Measurements from ENCODE around the gene SRCIN1.

The SRCIN1 gene

GRCh38 chr17:38562215-38562569, 43.6 kb downstream of the SRCIN1 start:
- DNase-seq = no peak

GRCh38 chr17:38561416-38562214, 44.1 kb downstream of the SRCIN1 start:
- DNase-seq = no peak

- no peak for DNase-seq
Measured at GRCh38 chr17:38560503-38561318, 45.0 kb downstream of the SRCIN1 start.

- DNase-seq = no peak
Measured at GRCh38 chr17:38559880-38560230, 45.9 kb downstream of the SRCIN1 start.

GRCh38 chr17:38559051-38559879, 46.5 kb downstream of the SRCIN1 start:
- peak; percentile 50 for DNase-seq

- no peak for DNase-seq
Measured at GRCh38 chr17:38558728-38559050, 47.1 kb downstream of the SRCIN1 start.

GRCh38 chr17:38557836-38558727, 47.7 kb downstream of the SRCIN1 start:
- peak; percentile 78 for DNase-seq

GRCh38 chr17:38557396-38557795, 48.4 kb downstream of the SRCIN1 start:
- no peak for DNase-seq

GRCh38 chr17:38556239-38556638, 49.5 kb downstream of the SRCIN1 start:
- no peak for DNase-seq

GRCh38 chr17:38554430-38555350, 51.1 kb downstream of the SRCIN1 start:
- no peak for DNase-seq

- no peak for DNase-seq
Measured at GRCh38 chr17:38552343-38552742, 53.4 kb downstream of the SRCIN1 start.

GRCh38 chr17:38551121-38551520, 54.6 kb downstream of the SRCIN1 start:
- DNase-seq = no peak

GRCh38 chr17:38550661-38551060, 55.1 kb downstream of the SRCIN1 start:
- DNase-seq = peak; percentile 46

GRCh38 chr17:38549285-38549684, 56.5 kb downstream of the SRCIN1 start:
- no peak for DNase-seq

- DNase-seq = no peak
Measured at GRCh38 chr17:38547444-38547843, 58.3 kb downstream of the SRCIN1 start.

- no peak for DNase-seq
Measured at GRCh38 chr17:38546396-38546795, 59.4 kb downstream of the SRCIN1 start.

GRCh38 chr17:38545531-38546225, 60.1 kb downstream of the SRCIN1 start:
- no peak for DNase-seq

- no peak for DNase-seq
Measured at GRCh38 chr17:38544839-38545209, 60.9 kb downstream of the SRCIN1 start.

GRCh38 chr17:38544175-38544838, 61.4 kb downstream of the SRCIN1 start:
- DNase-seq = no peak
